HG02981 (cell line): Measurements from ENCODE around the gene CEMP1.
"Not testable (repeated sequence)": the region's sequence is repeated elsewhere in the genome, so short reads cannot be mapped to it uniquely, and the experiment has no call there.

Experiments used
- ATAC-seq: cut with Tn5 transposase; IDR thresholded peaks from one replicate; pipeline ENCODE4 v1.9.1; 2021; ENCODE audit warnings: mild to moderate bottlenecking, moderate library complexity; ENCODE audit not compliant: unreplicated experiment

CEMP1 gene

DNA sequence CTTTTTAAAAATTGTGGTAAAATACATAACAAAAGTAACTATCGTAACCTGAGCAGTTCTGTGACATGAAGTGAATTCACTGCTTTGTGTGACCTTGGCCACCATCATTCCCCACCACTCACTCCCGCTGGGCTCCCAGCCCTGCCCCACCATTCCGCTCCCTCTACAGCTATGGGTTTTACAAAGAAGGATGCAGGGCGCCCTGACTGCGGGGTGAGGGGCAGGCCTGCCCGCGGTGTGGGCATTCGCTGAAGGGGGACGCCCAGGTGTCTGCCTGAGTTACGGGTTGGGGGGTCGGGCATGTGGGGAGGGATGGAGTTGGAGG, at the start of gene CEMP1:
Gene CEMP1 (minus strand): TSS at position 38 of the 325 bp plus-strand sequence. CDS start 335 bp downstream, outside the sequence.
- no peak for ATAC-seq

GRCh38 chr16:2580818-2581217, 49.6 kb upstream of the CEMP1 start:
- ATAC-seq: not testable (repeated sequence)

GRCh38 chr16:2580143-2580542, 48.9 kb upstream of the CEMP1 start:
- ATAC-seq: not testable (repeated sequence)

DNA sequence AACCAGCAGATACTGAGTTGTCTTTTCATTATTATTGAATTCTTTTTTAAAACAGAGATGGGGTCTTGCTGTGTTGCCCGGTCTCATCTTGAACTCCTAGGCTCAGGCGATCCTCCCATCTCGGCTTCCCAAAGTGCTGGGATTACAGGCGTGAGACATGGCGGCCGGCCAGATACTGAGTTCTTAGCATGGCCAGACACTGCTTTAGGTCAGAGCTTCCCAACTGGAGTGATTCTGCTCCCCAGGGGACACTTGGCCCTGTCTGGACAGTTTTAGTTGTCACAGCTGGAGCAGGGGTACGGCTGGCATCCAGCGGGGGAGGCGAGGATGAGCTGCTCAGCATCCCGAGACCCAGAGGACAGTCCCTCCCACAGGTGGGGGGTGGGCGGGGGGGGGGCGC, 47.7 kb upstream of the CEMP1 start:
- not testable (repeated sequence) for ATAC-seq

DNA sequence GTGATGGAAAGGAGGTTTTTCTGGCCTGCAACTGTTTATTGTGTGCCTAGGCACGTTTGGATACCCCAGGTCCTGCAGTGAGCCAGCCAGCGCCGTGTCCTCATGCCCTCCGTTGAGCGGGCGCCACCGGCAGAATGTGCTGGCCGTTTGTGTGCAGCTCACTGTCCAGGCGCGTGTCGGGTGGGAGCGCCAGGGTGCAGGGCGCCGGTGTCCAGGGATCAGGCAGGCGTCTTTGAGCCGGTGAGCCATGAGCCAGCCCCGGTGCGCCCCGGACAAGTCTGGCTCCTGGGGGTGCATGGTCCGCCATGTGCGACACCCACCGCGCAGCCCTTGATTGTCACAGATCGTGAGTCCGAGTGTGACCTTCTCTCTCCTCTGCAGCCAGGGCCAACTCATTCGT, 45.8 kb upstream of the CEMP1 start:
- ATAC-seq: not testable (repeated sequence)

DNA sequence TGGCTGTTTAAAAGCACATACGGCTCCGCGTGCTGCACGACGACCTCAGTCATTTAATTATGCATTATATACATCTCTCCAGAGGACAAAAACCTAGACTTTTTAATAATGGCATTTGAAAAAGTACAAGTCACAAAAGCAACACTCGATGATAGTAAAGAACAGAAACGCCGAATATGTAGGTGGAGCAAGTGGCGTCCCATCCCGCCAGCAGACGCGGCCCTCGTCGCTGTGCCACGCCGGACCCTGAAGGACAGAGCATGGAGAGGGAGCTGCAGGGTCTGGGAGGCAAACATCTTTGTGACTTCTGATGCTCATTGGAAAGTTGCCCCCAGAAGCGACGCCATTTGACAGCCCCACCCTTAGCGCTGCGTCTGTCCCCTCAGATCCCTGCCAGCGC, 44.6 kb upstream of the CEMP1 start:
- not testable (repeated sequence) for ATAC-seq

GRCh38 chr16:2572704-2573103, 41.5 kb upstream of the CEMP1 start:
- ATAC-seq: not testable (repeated sequence)

- ATAC-seq: not testable (repeated sequence)
Measured at GRCh38 chr16:2568573-2568972, 37.4 kb upstream of the CEMP1 start.

DNA sequence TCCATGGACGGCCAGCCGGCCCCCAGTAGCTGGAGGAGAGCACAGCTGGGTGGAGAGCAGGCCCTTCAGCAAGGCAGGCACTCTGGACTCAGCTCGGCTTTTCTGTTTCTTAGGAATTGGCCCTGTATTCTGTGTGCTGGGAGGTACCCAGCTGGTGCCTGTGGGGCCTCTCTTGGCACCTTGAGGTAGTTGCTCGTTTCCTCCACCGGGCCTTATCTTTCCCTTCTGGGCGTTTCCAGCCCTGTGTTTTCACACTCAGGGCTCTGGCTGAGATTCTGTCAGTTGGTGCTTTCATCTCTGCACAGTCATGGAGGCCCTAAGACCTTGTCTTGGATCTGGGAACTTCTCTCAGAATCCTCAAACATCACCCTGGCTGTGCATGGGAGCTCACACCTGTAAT, 36.3 kb upstream of the CEMP1 start:
- ATAC-seq: not testable (repeated sequence)

DNA sequence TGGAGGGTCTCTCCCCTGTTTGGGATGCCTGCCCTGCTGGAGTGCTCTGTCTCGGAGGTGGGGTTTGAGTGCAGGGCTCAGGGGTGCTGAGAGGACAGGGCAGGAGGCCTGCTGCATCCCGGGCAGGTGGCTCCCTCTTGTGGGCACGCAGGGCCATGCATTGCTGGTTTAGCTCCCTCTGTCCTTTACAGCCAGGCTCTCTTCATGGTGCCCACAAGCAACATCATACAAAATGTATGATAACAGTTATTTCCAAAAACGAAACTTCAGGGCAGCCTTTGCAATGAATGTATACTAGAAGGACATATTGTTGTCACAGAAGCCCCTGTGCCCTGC, 29.6 kb upstream of the CEMP1 start:
- peak; percentile 61 for ATAC-seq

GRCh38 chr16:2560131-2560797, 29.1 kb upstream of the CEMP1 start:
- peak; percentile 39 for ATAC-seq

DNA sequence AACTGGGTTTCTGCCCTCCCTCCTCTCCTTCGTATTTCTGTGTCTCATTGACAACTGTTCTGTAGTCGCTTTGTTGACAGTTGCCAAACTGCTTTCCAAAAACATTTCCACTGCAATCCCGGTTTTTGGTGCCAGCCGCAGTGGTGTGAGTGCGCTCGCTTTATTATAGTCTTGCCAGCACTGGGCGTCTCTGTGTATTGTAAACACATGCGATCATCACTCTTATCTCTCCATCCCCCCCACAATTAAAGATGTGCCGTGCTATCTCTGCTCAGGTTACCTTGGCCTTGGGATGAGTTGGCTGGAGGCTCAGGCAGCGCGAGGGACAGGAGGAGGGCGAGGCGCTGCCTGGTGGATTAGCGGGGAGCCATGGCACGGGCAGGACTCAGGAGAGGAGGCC, 25.9 kb upstream of the CEMP1 start:
- ATAC-seq: not testable (repeated sequence)

DNA sequence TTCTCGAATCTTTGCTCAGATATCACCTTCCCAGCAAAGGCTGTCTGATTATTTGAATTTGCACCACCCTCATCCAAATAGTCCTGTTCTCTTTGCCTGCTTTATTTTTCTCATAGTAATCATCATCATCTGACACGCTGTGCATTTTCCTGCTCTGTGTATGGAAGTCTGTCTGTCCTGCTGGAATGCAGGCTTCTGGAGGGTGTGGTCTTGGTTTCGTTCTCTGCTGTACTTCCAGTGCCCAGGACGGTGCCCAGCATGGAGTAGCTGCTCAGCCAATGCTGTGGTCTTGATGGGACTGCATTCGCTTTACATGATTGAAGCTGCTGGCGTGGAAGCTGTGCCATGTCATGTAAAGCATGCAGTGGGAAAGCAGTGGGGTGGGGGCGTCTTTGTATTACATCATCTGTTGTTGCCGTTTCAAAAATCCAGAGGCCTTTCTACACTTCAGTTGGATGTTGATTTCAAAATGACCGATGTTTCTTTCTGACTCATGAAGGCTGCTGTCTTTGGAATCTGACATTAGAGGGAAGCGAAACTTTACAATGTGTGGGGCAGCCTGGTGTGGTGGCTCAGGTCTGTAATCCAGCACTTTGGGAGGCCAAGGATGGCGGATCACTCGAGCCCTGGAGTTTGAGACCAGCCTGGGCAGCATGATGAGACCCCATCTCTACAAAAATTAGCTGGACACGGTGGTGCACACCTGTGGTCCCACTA, 23.7 kb upstream of the CEMP1 start:
- not testable (repeated sequence) for ATAC-seq

DNA sequence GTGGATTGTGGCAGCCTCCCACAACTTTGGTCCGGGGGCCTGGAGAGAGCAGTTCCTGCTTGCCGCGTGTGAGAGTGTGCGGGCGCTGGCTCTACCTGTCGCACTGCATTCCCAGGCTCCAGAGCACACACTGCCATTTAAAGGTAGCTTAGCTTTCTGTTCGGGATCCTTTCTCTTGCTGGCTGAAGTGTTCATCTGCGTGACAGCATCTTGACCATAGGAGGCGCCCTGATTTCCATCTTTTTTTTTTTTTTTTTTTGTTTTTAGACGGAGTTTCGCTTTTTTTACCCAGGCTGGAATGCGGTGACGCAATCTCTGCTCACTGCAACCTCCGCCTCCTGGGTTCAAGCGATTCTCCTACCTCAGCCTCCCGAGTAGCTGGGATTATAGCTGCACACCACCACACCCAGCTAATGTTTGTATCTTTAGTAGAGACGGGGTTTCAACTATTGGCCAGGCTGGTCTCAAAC, 20.2 kb upstream of the CEMP1 start:
- ATAC-seq: not testable (repeated sequence)

GRCh38 chr16:2550283-2550878, 19.2 kb upstream of the CEMP1 start:
- ATAC-seq: not testable (repeated sequence)

- ATAC-seq: not testable (repeated sequence)
Measured at GRCh38 chr16:2543771-2544170, 12.6 kb upstream of the CEMP1 start.

DNA sequence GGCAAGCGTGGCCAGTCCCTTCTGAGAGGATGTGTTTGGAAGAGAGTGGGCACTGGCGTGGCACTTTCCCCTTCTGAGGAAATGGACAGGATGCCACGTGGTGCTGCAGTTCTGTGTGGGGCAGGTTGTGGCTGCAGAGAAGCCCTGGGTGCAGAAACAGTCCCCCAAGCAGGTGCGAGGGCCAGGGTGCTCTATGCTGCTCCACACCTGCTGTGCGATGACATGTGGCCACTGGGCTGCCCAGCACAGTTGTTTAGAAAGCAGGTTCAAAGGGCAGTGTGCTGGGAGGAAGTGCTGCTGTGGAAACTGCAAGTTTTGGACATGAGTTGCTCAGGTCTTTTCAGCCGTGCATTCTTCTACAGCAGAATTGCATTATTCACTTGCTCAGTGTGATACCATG, 10.2 kb upstream of the CEMP1 start:
- not testable (repeated sequence) for ATAC-seq

- ATAC-seq: not testable (repeated sequence)
Measured at GRCh38 chr16:2540912-2541311, 9.7 kb upstream of the CEMP1 start.

- ATAC-seq: not testable (repeated sequence)
Measured at GRCh38 chr16:2539845-2540458, 8.7 kb upstream of the CEMP1 start.

- not testable (repeated sequence) for ATAC-seq
Measured at GRCh38 chr16:2539192-2539844, 8.1 kb upstream of the CEMP1 start.
